ENCODE results near the gene FRYL. TPM values are rescaled to one million over a fixed set of nuclear protein-coding genes. Genes with fewer than 3 reads are reported as not detected.

The FRYL gene
- total RNA-seq, 1 experiment from 2014 or later: 53.9 TPM

GRCh38 chr4:48791313-48791712 is 11.2 kb upstream of the FRYL start:
- H3K79me2 ChIP-seq (ENCODE audit: low read depth): no peaks in the 10 kb centered on the region
- no peaks in the 10 kb centered on the region for H3F3A ChIP-seq (ENCODE audit: insufficient read depth, low read depth)
- H3K27ac ChIP-seq: no peak overlapping the region
- no peaks in the 10 kb centered on the region for H4K20me1 ChIP-seq (ENCODE audit: insufficient read depth)
- no peak for TF ChIP-seq EZH2 (IDR thresholded peaks at IDR 0.05; ENCODE audit: low read depth)
- TF ChIP-seq CTCF (conservative IDR thresholded peaks at IDR 0.05): no peak
- no peaks in the 10 kb centered on the region for H3K9me3 ChIP-seq (ENCODE audit: insufficient read depth, low read depth)
- intact Hi-C loops (cut with micrococcal nuclease; ENCODE audit: unreplicated experiment): no loop called here
- no peak overlapping the region for H3K4me3 ChIP-seq
- H3K4me2 ChIP-seq: no peak overlapping the region
- DNase-seq: no peak
- no peaks in the 10 kb centered on the region for H3K4me1 ChIP-seq (replicated peaks; ENCODE audit: insufficient read depth)
- ChIA-PET CTCF (no interaction called here), POLR2A (ENCODE audit: unreplicated experiment) (no interaction called here)
- H3K27me3 ChIP-seq (ENCODE audit: insufficient read depth, low read depth): no peaks in the 10 kb centered on the region
- H3K36me3 ChIP-seq (ENCODE audit: low read depth): no peaks in the 10 kb centered on the region
- no TSS peak for BruUV-seq (replicated peaks)
- no peaks in the 10 kb centered on the region for H3K9me2 ChIP-seq (ENCODE audit: insufficient read depth)
- no peak overlapping the region for H2AFZ ChIP-seq

- ChIA-PET CTCF (no interaction called here), POLR2A (ENCODE audit: unreplicated experiment) (no interaction called here)
- Histone ChIP-seq H3K9me2 (ENCODE audit: insufficient read depth) (no peaks in the 10 kb centered on the region), H3K27ac (no peak overlapping the region), H3K27me3 (ENCODE audit: insufficient read depth, low read depth) (no peaks in the 10 kb centered on the region), H3K4me1 (replicated peaks; ENCODE audit: insufficient read depth) (no peaks in the 10 kb centered on the region), H3K36me3 (ENCODE audit: low read depth) (no peaks in the 10 kb centered on the region), H3F3A (ENCODE audit: insufficient read depth, low read depth) (no peaks in the 10 kb centered on the region), H2AFZ (no peak overlapping the region), H3K4me2 (no peak overlapping the region), H3K79me2 (ENCODE audit: low read depth) (no peaks in the 10 kb centered on the region), H4K20me1 (ENCODE audit: insufficient read depth) (no peaks in the 10 kb centered on the region), H3K9me3 (ENCODE audit: insufficient read depth, low read depth) (no peaks in the 10 kb centered on the region), H3K4me3 (no peak overlapping the region)
- TF ChIP-seq CTCF (conservative IDR thresholded peaks at IDR 0.05): no peak
- no peak for TF ChIP-seq EZH2 (IDR thresholded peaks at IDR 0.05; ENCODE audit: low read depth)
- DNase-seq: no peak
- intact Hi-C loops (cut with micrococcal nuclease; ENCODE audit: unreplicated experiment): no loop called here
- no TSS peak for BruUV-seq (replicated peaks)
Measured at GRCh38 chr4:48790561-48790960, 10.5 kb upstream of the FRYL start.

- ChIA-PET POLR2A (ENCODE audit: unreplicated experiment) (interaction anchor here (0.6 kb wide), 1 partner anchor 663 kb away, joined by 8 read pairs; no protein-coding TSS in a partner anchor), CTCF (no interaction called here)
- intact Hi-C loops (cut with micrococcal nuclease; ENCODE audit: unreplicated experiment): no loop called here
- Histone ChIP-seq H3K36me3 (ENCODE audit: low read depth) (no peaks in the 10 kb centered on the region), H3K4me3 (no peak overlapping the region), H3K79me2 (ENCODE audit: low read depth) (no peaks in the 10 kb centered on the region), H2AFZ (no peak overlapping the region), H3K27ac (no peak overlapping the region), H3K9me2 (ENCODE audit: insufficient read depth) (no peaks in the 10 kb centered on the region), H3K4me2 (no peak overlapping the region), H3K27me3 (ENCODE audit: insufficient read depth, low read depth) (no peaks in the 10 kb centered on the region), H4K20me1 (ENCODE audit: insufficient read depth) (no peaks in the 10 kb centered on the region), H3K9me3 (ENCODE audit: insufficient read depth, low read depth) (no peaks in the 10 kb centered on the region), H3K4me1 (replicated peaks; ENCODE audit: insufficient read depth) (peaks cover 3% of the 10 kb centered on the region; the same call in 1 of the 2 replicates), H3F3A (ENCODE audit: insufficient read depth, low read depth) (no peaks in the 10 kb centered on the region)
- no TSS peak for BruUV-seq (replicated peaks)
- no peak for TF ChIP-seq EZH2 (IDR thresholded peaks at IDR 0.05; ENCODE audit: low read depth)
- TF ChIP-seq CTCF (conservative IDR thresholded peaks at IDR 0.05): no peak
- no peak for DNase-seq
Measured at GRCh38 chr4:48787056-48787455, 7.0 kb upstream of the FRYL start.

Data from PC-9 (cell line).